GM19238 (cell line): Measurements from ENCODE around the gene C10orf95.

Source experiments
- DNase-seq: peaks from one replicate; pipeline ENCODE4 v3.0.0; 2011; ENCODE audit warnings: low spot score; ENCODE audit not compliant: insufficient read length

Gene C10orf95

DNA sequence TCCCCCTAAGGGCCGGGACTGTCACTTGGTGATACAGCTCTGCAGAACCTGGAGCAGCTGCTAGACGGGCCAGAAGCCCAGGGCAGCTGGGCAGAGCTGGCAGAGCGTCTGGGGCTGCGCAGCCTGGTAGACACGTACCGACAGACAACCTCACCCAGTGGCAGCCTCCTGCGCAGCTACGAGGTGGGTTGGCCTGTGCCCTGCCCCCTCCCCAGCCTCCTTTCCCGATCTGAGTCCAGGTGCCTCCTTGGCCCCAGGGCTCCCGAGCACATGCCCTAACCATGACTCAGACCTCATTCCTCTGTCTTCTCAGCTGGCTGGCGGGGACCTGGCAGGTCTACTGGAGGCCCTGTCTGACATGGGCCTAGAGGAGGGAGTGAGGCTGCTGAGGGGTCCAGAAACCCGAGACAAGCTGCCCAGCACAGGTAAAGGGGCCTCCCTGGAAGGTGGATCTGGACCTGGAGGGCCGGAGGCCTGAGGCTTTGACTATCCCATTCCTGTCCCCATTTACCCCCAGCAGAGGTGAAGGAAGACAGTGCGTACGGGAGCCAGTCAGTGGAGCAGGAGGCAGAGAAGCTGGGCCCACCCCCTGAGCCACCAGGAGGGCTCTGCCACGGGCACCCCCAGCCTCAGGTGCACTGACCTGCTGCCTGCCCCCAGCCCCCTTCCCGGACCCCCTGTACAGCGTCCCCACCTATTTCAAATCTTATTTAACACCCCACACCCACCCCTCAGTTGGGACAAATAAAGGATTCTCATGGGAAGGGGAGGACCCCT is 49.4 kb downstream of the C10orf95 start:
- no peak for DNase-seq

GRCh38 chr10:102401342-102401654 is 50.0 kb downstream of the C10orf95 start:
- no peak for DNase-seq

GRCh38 chr10:102400598-102401341 is 50.6 kb downstream of the C10orf95 start:
- DNase-seq: no peak

- DNase-seq: no peak
Measured at GRCh38 chr10:102400076-102400475, 51.3 kb downstream of the C10orf95 start.
